Stimulated activated CD4-positive, alpha-beta T cell treated with anti-CD3 and anti-CD28 coated beads, Interleukin-1b, Interleukin-23, amount 100 ng/mL, for 48 hours (primary cell): Measurements from ENCODE around the gene MAL.

Experiments
- DNase-seq: peaks from one replicate; pipeline ENCODE4 v3.0.0-alpha.2; 2020

Gene MAL

DNA sequence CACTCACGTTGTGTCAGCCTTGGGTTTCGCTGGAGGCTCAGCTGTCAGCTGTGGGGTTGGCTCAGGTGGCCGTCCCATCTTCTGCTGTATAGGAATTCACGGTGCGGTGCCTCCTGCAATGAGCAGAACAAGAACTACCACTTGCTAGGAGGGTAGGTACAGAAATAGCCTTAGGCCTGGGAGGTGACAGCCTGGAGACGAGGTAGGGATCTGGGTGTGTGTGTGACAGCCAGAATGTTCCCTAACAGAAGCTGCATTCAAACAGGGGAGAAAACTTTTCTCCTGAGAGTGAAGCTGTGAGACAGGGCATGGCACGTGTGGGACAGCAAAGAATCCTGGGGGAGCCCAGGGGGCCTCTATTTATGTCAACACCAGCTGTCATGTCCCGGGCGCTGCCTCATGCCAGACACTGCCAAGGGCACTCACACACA lies 8.4 kb upstream of the MAL start:
- no peak for DNase-seq

DNA sequence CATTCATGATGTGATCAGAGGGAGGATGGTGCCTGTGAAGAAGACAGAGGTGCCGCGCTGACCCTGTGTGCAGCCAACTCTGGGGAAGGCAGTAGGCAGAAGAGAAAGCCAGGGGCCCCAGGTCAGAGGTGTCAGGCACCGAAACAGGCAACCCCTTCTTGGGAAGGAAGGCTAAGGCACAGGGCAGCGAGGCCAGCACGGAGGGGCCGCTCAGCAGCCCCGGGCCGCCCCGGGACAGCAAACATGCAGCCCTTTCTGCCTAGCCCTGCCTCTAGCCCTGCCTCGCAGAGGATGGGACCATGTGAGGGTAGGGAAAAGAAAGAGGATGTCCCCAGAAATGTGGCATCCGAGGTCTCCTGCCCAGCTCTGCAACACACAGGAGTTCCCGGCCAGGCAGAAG lies 7.7 kb upstream of the MAL start:
- no peak for DNase-seq

DNA sequence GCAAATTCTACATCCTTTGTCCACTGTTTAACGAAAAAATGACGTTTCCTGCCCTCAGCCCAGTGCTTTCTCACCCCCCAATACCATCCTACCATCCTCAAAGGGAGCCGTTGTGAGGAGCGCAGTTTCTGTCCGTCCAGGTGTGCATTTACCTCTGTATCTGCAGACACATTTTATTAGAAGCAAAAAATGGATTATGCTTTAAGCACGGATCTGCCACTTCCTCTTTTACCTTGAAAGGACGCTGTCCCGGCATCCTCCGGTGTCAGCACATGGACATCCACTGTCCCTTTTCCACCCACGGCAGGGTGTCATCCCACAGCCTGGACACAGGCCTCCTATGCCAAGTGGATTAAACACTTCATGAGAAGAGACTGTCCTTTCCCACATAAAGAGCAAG lies 7.2 kb upstream of the MAL start:
- DNase-seq: no peak

DNA sequence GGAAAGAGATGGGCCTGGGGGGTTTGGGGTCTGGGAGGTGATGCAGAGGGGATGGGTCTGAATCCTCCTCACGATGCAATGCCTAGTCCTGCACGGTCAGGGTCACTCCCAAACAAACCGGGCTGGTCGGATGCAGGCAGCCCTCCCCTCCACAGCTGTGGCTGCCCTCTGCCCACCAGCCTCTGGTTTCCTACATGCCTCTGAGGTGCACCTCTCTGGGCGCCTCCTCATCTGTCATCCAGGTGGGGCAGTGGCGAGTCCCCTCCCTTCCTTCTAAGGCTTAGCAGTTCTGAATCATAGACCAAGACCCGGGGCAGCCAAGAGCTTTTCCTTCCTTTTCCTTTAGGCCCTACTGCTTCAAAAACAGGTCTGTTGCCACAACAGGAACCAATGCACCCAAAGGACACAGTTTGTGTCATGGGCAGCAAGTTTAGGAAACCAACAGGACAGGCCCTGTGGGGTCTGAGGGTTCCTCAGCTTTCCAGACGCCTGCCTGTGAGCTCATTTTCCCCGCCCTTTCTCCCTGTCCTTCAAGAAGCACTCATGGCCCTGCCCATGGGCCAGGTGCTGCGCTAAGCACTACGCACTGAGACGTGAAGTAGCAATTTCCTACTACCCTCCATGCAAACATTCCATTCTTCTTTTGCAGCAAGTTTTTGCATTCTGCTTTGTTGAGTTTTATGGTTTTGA lies 6.5 kb upstream of the MAL start:
- no peak for DNase-seq

DNA sequence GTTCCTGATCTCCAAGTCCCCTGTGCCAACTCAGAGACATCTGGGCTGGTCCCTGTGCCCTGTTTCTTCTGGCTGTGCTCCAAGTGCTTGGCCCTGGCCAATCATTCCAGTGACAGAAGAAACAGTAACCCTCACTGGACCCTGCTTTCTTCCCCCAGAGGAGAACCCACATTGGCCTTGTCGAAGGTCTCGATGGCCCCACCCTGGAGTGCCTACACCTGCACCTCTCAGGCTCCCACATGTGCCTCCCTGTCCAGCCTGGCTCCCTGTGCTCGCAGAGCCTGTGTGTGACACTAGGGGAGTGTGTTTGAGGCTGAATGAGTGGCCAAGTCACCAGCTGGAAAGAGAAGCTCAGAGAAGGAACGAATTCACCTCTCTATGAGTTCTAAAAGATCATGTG lies 5.9 kb upstream of the MAL start:
- DNase-seq: no peak

DNA sequence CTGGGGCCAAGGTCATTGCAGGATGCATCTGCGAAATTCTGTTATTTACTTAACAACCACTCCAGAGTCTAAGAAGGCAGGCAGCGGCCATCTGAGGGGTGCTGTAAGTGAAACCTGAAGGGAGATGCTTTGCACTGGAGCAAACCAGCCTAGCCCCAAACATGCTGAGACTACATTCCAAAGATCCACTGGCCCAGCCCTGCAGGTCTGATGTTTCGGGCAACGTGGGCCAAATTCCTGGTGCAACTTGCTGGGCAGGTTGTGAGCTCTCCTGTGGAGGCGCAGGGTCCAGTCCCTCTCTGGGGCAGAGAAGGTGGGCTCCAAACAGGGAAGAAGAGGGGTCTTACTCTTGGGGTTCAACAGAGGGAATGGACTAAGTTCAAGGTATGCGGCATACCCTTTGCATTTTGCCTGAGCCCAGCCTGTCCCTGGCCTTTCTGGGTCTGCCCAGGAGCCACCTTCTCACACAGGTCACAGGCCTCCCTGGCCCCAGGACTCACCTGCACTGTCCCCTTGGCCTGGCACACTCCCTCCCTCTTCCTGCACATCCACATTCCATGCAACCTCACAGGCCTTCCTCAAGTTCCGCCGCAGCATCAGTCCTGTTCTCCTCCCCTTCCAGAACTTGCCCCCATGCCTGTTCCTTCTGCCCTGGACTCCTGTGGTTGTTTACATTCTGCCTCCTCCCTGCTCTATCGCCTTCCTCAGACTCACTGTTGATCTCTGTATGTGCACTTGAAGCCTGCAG lies 5.1 kb upstream of the MAL start:
- DNase-seq: no peak

DNA sequence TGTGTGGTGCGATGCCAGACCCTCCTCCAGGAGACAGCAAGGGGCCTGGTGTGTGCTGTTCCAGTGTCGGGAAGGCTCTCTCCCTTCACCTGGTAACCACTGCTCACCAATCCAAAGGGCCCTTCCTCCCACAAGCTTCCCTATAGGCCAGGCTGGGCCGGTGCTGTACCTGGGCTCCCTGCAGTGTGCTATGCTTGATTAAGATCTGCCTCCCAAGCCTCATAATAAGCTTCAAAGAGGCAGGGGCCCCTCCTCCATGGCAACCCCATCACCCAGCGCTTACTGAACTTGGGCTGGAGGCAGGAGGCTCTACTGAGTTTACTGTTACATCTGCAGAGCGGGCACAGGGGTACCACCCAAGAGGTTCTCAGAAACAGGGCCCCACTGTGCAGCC lies 4.5 kb upstream of the MAL start:
- no peak for DNase-seq

DNA sequence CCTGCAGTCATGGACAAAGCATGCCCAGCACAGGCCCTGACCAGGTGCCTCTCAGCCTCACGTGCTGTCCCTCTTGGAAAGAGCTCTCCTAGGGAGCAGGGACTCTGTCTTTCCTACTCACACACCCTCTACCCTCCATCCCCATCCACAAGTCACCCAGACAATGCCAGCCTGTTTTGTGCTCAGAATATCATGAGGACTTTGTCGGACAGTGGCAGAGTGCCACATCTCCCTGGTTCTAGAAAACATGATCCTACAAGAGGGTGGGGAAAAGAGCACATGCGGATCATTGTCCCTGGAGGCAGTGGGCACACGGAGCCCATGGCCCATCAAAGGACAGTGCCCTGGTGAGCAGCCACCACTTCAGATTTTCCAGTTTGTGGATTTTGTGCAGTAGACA lies 3.7 kb upstream of the MAL start:
- no peak for DNase-seq

DNA sequence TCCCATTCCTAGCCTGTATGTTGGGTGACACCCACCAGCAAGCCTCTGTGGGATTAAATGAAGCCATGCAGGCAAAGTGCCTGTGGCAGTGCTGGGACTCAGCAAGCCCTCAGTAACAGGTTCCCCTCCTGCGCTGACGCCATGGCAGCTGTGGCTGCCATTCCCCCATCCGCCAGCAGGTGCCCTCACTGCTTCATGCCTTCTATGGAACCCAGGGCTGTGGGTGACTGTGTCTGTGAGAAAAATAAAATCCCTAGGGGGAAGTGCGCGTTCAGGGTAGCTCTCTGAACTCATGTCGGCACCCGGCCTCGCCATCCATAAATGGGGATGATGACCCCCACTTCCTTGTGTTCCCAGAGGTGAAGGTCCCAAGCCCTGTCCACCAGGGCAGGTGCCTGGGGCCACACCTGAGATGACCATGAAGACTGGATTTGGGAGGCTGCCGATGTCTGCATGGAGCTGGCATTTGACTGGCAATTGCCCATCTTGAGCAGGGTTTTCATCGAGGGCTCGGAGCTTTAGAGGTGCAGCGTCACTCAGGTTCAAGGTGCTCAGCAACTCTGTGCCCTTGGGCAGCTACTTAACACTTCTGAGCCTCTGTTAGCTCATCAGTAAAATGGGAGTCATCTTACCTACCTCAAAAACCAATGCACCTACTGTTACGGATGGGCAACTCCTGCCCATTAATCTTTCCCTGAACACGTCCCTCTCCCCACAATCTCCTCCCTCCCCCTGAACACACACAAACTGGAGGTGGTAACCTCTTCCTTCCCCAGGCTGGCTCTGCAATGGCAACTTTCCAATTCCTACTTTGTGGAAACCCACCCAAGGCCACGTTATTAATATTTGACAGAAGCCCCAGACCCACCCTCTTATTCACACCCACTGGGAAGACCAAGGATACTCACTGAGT lies 2.9 kb upstream of the MAL start:
- peak; percentile 83 for DNase-seq

DNA sequence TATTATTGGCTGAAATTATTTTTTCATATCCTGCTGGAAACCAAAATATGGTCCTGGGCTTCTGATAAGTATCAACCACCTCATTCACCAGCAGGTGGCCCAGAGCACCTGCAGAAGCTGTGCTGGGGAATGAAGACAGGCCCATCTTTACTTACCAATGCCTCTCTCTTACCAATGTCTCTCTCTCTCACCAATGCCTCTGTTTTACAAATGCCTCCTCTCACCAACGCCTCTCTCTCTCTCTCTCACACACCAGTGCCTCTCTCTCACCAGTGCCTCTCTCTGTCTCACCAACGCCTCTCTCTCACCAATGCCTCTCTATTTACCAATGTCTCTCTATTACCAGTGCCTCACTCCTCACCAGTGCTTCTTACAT lies 2.3 kb upstream of the MAL start:
- peak; percentile 54 for DNase-seq

DNA sequence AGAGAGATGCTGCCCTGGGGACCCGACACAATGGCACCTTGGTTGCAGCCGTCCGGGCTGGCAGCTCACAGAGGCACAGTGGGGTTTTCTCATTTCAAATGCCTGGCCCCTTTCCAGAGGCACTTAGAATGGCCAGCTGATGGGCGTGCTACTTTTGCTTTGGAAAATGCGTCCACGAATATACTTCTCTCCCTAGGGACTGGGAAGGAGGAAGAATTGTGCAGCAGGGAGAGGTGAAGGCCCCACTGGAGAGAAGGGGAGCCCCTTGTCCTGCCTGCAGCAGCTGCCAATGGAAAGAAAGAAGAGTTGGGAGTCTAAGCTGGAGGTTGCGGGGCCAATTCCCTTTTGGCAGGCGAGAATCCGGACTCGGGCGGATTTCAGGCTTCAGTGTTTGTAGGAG lies 1.1 kb upstream of the MAL start:
- DNase-seq: no peak

DNA sequence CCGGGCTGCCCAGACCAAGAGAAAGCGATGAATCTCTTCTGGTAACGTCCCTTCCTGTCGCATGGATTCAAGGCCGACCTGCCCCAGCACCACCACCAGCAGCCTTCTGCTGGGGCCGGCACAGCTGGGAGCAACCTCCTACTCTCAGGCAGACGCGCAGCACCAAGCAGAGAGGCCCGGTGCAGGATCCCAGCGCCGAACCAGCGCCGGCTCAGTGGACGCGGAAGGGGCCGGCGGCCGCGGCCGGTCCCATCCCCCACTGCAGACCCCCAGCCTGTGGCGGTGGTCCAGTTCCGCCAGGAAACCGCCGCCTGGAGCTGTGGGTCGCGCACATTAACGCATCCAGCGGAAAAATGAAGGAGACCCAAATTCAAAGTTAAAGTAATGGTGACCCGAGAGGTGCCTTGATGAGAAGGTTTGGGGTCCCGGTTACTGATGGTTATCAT lies 525 bp upstream of the MAL start:
- peak; percentile 11 for DNase-seq

DNA sequence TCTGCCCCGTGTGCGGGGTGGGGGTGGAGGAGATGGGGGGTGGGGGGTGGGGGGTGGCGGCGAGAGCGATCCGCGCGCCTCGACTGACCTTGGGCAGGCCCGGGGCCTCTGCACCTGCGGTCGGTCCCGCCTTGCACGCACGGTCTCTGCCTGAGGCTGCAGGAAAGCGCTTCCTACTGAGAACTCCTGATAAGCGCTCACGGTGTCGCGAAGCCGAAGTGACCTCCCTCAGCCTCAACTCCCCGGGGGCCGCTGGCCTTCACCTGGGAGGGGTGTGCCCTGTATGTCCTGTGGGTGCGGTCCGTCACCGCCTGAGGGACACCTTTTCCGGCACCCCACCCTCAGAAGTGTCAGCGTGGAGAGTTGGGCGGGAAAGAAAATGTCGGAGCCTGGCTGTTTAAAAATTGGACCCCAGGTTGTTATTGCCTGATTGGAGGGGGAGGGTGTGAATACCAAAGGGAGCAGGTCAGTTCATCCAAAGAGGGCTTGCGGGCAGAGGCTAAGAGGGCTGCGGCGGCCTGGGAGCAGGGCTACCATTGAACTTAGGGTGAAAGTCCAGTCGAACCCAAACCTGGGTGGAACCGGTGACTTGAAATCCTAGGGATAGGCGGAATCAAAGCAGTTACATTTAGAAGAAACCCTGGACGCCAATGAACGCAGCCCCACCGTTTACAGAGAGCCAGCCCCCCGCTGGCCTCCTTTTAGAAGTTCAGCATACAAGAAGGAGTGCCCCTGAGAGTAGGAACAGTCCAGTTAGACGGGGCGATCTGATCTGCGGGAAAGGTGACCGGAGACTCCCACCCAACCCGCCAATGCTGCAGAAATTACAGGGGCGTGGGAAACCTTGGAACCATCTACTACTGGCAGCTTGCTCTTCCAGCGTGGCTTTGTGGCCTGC lies 1.2 kb downstream of the MAL start:
- peak; percentile 41 for DNase-seq

DNA sequence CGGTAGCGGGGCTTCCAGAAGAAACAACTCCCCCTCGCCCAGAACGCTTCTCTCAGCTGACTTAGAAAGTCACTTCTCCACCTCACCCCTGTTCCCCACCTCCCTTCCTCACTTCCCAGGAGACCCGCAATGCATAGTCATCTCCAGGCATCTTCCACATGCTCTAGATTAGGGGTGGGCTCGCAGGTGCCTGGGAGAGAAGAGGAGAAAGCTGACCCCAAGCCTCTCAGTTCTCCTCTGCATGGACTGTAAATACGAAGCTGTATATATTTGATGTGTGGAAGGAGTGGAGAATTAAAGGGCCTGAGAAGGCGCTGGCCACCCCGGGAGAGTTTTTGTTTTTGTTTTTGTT lies 1.8 kb downstream of the MAL start:
- no peak for DNase-seq

DNA sequence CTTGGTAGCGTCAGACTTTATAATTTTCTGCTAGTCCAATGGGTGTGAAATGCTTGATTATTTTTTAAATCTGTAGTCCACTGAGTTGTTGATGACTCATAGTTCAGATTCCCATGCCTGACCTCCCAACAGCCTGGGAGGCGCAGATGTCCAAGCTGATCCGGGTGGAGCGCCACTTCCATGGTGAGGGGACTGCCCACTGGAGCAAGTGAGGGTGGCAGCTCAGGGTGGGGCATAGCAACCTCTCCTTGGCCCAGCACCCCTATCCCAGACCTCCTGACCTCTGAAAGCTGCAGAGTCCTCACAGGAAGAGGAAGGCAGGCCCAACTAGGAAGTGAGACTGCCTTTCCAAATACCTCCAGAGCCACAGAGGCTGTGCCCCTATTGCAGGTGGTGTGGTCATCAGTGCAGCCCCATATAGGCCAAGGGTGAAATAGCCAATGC lies 4.4 kb downstream of the MAL start:
- no peak for DNase-seq

DNA sequence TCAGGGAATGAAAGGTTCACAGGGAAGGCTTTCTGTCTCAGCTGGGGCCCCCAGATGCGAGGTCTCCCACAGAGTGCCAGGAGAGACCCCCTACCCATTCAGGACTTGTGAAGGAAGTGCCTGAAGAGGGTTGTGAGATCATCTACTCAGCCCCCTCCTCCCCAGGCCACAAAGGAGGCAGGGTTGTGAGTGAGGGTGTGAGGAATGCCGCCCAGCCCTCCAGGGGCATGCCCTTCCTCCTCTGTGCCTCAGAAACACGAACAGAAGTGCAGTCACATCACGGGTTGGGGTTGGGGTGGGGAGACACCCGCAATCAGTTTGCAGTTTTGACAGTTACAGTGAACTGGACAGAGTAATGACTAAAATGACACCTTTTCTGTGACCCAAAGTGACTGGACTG lies 5.0 kb downstream of the MAL start:
- DNase-seq: no peak

DNA sequence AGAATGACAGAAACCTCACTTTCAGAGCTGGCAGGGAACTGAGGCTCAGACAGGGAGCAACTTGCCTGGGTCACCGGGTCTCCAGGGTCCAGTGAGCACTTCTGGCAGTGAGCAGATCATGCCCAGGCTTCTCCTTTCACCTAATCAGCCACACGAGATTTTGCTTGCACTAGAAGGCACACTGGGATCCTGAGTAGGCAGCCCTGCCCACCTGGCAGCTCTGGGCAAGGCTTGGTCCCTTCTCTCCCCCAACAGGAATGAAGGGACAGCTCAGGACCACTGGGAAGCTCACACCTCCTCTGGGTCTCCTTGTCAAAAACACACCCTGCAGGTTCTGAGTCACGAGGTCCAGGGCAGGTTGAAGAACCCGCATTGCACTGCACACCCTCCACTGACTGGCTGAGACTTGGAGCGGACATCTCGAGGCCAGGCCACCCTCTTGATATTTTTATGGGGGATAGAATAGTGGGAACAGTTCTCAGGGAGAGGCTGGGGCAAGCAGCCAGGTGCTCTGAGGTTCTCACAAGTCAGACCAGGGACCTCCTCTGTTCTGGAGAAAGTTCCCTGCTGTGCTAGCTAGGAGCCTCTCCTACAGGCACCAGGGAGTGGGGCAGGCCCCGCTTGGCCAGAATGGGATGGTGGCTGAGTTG lies 5.7 kb downstream of the MAL start:
- DNase-seq: no peak

DNA sequence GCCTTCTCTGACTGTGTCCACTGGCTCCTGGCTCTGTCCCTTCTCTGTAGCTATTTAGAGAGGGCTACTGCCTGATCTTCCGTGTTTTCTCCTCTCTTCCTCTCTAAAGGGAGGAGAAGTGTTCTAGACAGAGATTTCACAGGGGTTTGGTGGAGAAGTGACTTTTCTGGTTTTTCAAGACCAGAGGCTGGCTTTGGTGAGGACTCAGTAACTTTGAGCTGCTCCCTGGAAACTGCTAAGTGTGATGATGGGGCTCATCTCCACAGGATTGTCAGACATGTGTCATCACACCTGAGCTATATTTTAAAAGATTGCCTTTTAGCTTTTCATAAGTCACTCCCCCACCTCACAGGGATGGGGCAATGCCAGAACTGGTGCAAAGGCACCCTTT lies 6.2 kb downstream of the MAL start:
- no peak for DNase-seq

DNA sequence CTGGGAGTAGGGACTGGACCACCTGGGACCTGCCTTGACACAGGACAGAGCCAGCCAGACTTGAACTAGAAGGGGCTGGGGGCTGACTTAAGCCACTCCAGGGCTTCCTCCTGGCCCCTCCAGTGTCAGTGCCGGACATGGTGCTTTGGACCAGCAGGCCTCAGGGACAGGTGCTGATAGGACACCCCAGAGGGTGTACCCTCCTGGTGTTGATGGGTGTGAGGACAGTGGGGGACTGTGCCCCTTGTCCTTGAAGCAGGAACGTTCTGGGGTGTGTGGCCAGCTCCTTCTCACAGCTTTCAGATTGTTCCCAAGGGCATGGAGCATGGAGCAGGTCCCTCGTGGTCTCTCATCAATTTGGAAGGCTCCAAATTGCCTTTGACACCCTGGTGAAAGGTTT lies 6.8 kb downstream of the MAL start:
- no peak for DNase-seq

DNA sequence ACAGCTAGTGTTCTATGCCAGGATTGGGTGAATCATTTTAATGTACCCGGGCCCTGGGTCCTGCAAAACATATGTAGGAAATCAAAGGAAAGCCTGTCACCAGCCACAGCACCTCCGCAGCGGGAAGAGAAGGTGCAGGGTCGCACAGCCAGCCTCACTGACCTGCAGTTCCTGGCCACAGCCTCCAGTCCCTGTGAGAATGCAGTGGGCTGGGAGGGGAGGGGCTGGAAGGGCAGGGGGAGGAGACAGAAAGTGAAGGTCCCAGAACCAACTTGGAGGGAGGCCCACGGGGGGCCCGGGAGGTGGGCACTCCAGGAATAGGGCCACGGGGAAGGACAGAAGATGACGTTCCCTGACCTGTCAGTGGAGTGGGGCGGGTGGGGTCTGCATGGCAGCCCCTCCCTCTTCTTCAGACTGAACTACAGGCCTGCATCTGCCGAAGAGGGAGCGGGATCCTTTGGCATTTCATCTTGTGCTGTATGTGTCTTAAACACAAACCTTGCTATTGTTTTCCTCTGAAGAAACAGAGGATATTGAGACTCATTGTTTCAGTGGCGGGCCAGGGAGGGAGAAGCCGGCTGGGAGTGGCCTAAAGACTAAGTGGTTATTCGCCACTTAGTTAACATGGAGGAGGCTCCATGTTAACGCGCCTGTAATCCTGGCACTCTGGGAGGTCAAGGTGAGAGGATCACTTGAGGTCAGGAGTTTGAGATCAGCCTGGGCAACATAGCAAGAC lies 7.5 kb downstream of the MAL start:
- DNase-seq: no peak

DNA sequence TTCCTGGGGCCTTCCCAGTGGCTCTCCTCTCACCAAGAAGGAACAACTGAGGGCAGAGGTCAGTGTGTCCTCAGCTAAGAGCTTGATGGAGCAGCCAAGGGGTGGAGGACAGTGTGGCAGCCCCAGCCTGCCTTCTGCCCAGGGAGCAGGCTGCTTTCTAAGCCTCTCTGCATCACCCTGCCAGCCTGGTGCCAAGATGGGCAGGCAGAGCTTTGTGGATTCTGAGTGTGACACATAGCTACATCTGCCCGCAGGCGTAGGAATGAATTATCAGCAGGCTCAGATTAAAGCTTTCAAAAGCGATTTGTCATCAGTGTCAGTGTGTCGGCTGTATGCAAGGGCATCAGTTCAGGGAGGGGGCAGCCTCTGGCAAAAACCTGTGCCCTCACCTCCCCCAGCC lies 8.7 kb downstream of the MAL start:
- peak; percentile 12 for DNase-seq
